Stimulated activated CD8-positive, alpha-beta memory T cell treated with anti-CD3 and anti-CD28 coated beads, Interleukin-15, amount 100 ng/mL, for 1 hour (primary cell): Measurements from ENCODE around the gene CLPTM1.
A peak's percentile ranks its signal among the peaks of the same experiment; 100 is the strongest.

Source experiments
- DNase-seq: peaks from one replicate; pipeline ENCODE4 v3.0.0-alpha.2; 2020; ENCODE audit warnings: low read depth

The CLPTM1 gene

DNA sequence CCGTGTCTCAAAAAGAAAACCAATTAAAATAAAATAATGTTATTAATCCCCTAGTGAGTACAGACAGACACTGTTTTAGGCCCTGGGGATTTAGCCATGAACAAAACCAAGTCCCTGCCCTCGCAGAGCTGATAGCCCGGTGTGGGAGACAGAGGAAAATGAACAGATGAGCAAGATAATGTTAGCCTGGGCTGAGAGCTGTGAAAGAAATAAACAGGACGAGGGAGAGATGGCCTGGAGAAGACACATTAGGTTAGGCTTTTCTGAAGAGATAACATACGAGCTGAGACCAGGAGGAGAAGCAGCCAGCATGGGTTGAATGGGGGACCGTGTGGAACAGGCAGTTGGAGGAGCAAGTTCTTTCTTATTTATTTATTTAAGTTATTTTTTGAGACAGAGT is 55.1 kb downstream of the CLPTM1 start:
- DNase-seq, result no peak

DNA sequence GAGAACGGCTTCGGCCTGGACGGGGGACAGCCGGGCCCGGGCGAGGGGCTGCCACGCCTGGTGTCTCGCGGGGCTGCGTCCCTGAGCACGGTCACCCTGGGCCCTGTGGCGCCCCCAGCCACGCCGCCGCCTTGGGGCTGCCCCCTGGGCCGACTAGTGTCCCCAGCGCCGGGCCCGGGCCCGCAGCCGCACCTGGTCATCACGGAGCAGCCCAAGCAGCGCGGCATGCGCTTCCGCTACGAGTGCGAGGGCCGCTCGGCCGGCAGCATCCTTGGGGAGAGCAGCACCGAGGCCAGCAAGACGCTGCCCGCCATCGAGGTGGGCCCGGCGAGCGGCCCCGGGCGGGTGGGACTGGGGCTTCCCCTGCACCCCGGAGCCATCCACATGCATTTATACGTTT is 56.8 kb downstream of the CLPTM1 start:
- no peak for DNase-seq

DNA sequence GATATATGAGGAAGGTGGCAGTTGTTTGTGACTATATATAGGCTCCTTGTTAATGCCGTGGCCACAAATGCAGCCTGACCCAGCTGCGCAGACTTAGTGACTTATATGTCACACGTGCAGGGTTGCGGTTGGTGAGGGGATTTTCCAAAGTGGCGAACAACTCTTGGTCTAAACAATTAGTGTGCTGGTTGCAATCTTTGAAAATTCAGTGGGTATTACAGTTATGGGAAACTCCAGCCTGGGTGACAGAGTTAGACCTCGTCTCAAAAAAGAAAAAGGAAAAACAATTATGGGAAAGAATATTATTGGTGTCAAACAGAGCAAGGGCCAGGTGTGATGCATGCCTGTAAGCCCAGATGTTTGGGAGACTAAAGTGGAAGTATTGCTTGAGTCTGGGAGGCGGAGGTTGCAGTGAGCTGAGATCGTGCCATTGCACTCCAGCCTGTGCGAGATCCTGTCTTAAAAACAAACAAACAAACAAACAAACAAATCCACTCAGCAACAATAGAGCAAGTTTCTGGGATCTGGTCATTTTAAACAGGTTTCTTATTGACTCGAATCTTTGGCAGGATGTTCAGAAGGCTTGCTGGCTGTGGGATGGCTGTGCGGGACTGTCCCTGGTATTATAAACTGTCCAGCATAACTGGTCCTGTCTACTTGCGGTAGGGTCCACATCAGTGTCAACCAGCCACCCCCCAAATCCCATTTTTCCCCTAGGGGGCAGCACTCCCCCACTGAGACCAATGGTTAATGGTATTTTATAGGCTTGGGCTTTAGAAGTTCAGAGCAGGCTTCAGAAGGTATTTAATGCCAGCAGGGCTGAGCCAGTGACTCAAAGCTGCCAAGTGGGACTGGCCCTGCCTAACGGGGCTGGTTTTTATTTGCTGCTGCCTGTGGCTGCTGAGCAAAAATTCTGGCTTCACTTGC is 61.5 kb downstream of the CLPTM1 start:
- DNase-seq, result peak; percentile 51

DNA sequence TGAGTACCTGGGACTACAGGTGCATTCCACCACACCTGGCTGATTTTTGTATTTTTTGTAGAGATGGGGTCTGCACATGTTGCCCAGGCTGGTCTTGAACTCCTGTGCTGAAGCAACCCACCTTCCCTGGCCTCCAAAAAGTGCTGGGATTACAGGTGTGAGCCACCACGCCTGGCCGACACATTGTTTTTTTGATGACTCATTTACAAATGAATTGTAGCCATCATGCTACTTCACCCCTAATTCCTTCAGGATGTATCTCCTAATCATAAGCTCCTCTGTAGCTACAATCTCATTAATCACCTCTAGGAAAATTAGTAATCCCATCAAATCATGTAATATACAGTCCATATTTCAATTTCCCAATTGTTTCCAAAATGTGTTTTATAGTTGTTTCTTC is 64.0 kb downstream of the CLPTM1 start:
- no peak for DNase-seq

DNA sequence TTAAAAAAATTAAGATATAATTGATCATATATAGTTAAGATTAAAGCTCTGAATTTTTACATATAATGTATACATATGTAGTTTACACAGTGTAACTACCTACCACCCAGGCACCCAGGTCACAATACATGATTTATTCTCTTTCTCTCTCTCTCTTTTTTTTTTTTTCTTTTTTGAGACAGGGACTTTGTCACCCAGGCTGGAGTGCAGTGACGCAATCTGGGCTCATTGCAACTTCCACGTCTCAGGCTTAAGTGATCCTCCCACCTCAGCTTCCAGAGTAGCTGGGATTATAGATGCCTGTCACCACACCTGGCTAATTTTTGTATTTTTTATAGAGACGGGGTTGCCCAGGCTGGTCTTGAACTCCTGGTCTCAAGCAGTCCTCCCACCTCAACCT is 64.9 kb downstream of the CLPTM1 start:
- DNase-seq, result no peak

DNA sequence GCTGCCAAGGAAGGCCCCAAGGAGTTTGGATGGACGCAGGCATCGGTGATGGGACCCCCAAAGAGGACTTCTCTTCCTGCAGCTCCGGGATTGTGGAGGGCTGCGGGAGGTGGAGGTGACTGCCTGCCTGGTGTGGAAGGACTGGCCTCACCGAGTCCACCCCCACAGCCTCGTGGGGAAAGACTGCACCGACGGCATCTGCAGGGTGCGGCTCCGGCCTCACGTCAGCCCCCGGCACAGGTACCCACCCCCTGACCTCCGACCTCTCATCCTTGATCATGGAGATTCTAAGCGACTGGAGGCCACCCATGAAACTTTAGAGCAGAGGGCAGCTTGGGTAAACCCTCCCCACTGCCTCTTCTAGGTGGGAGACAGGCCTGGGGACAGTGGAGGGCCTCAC is 66.8 kb downstream of the CLPTM1 start:
- DNase-seq, result no peak

DNA sequence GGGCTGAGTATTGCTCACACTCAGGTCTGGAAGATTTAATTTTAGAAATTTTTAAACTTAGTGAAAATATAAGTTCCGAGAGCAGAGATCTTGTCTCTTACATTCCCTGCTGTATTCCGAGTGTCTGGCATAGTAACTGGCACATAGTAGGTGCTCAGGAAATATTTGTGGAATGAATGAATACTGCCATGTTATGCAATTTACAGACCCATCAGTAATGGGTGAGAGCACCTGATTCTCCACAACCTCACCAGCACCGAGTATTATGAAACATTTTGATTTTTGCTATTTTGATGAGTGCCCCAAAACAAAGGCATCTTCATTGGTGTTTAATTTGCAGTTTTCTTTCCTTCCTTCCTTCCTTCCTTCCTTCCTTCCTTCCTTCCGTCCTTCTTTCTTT is 67.9 kb downstream of the CLPTM1 start:
- DNase-seq, result no peak

DNA sequence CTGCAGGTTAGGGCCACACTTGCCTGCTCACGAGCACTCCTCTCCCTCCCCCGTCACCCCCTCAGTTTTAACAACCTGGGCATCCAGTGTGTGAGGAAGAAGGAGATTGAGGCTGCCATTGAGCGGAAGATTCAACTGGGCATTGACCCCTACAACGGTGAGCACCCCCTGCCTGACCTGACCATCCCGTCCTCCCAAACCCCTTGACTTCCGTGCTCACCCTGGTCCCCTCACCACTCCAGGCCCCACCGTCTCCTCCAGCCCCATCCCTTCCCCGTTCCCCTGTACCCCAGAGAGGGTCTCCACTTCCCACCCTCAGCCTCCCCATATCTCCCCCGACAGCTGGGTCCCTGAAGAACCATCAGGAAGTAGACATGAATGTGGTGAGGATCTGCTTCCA is 70.1 kb downstream of the CLPTM1 start:
- DNase-seq, result no peak

DNA sequence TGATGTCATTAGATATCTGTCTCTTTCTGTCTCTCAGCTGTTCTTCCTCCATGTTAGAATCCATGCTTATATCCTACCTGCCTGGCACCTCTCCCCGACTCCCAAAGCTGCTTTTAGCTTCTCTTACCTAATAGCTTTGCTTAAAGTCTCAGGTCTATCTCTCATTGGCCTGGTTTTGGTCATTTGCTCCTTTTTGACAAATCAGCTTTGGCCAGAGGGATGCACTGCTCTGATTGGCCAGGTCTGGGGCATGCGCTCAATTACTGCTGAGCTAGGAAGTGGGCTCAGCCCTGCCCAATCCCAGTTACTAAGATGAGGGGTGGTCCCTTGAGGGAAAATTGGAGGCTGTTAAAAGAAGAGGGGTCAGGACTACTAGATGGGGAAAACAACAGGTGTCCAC is 72.2 kb downstream of the CLPTM1 start:
- no peak for DNase-seq

DNA sequence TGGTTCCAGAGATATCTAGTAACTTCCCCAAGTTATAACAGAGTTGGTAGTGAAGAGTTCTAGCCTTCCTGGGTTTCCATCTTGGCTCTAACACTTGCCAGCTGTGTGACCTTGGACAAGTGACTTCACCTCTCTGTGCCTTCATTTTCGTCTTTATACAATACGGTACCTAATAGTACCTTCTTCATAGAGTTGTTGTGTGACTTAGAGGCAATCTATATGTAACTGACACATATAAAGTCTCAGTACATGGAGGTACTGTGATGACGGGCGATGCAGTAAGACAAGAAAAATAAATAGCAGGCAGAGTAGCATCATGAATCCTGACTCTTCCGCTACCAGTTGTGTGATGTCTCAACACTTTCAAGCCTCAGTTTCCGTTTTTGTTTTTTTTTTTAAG is 75.6 kb downstream of the CLPTM1 start:
- DNase-seq, result no peak

DNA sequence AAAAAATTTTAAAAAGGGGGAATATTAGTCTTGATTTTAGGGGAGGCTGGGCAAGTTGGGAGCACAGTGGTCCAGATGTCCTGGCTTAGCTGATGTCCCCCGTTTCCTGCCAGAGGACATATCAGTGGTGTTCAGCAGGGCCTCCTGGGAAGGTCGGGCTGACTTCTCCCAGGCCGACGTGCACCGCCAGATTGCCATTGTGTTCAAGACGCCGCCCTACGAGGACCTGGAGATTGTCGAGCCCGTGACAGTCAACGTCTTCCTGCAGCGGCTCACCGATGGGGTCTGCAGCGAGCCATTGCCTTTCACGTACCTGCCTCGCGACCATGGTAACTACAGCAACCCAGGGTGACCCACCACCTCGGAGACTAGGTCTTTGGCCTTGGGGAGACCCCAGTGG is 77.2 kb downstream of the CLPTM1 start:
- DNase-seq, result no peak

DNA sequence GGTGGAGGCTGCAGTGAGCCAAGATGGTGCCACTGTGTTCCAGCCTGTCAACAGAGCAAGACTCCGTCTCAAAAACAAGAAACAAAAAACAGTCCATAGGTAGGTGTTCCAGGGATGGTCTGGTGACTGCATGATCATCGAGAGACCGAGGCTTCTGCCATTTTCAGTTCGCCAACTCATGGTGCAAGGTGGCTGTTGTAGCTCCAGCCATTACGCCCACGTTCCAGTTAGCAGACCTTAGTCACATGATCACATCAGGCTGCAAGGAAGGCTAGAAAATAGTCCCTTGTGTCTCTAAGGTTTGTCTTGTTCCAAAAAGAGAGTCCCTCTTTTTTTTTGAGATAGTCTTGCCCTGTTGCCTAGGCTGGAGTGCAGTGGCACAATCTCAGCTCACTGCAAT is 80.6 kb downstream of the CLPTM1 start:
- DNase-seq, result no peak

DNA sequence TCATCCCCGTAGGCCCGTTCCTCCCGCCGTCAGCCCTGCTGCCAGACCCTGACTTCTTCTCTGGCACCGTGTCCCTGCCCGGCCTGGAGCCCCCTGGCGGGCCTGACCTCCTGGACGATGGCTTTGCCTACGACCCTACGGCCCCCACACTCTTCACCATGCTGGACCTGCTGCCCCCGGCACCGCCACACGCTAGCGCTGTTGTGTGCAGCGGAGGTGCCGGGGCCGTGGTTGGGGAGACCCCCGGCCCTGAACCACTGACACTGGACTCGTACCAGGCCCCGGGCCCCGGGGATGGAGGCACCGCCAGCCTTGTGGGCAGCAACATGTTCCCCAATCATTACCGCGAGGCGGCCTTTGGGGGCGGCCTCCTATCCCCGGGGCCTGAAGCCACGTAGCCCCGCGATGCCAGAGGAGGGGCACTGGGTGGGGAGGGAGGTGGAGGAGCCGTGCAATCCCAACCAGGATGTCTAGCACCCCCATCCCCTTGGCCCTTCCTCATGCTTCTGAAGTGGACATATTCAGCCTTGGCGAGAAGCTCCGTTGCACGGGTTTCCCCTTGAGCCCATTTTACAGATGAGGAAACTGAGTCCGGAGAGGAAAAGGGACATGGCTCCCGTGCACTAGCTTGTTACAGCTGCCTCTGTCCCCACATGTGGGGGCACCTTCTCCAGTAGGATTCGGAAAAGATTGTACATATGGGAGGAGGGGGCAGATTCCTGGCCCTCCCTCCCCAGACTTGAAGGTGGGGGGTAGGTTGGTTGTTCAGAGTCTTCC is 82.4 kb downstream of the CLPTM1 start:
- DNase-seq, result no peak

DNA sequence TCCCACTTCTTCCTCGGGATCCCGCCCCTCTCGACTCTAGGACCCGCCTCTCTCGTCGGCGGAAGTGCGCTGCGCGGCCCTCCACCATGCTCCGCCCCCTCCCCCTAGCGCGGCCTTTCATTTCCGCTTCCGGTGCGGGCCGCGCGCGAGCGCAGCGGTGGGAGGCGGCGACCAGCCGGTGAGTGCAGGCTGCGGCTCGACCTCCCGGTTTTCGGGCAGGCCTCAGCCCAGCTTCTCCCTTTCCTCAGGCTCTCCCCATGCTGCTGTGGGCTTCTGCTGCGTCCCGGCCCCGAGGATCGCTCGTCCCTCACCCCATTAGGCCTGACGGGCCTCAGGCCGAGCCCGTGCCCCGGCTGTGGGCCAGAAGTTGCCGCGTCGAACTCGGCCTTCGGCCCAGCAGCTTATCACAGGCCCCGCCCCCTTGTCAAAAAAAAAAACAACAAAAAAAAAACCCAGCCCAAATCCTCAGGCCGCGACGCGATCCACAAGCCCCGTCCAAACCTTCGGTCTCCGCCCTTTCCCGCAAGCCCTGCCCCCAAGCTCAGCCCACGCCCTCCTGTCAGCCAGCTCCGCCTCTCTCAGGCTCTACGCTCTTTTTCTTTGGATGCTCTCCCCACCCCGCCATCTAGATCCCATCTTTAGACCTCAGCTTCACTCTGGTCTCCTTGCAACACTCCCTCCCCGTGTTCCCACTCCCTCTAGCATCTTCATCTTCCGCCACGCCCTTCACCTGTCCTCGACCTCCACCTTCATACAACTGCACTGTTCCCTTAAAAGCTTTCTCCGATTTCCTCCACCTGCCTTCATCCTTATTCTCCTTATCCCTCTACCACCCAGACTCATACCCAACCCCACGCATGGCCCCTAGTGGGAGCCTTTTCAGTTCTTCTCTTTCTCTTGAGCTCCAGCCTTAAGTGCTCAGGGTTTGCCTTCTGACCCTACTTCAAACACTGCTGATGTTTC is 84.0 kb downstream of the CLPTM1 start, which contains the start of gene CLASRP:
TSS of gene CLASRP (plus strand) at position 115 of the 963 bp plus-strand sequence. CDS start 1,168 bp downstream, outside the sequence.
- peak; percentile 74 for DNase-seq

DNA sequence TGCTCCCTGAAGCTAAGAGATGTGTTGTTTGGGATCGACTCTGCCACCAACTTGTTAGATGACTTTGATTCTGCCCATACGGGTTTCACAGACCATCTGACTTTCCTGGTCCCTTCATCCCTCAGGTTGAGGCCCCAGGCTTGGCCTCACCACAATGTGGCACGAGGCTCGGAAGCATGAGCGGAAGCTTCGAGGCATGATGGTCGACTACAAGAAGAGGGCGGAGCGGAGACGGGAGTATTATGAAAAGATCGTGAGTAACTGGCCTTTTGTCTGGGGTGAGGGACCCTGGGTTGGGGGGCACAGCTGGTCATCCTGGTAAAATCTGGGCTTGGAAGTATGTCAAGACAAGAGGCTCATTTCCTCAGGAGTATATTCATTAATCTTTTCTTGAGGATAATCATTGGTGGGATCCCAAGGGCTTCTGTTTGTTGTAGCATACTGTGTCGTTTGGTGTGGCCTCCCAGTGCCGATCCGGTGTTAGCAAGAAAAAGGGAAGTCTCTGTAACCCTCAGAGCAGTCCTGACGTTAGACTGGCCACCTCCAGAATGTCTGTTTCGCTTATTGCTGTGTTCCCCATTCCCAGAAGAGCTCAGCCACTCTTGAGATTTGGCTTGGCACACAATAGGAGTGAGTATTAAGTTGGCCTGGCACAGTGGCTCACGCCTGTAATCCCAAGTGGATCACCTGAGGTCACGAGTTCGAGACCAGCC is 85.0 kb downstream of the CLPTM1 start:
- DNase-seq, result no peak

DNA sequence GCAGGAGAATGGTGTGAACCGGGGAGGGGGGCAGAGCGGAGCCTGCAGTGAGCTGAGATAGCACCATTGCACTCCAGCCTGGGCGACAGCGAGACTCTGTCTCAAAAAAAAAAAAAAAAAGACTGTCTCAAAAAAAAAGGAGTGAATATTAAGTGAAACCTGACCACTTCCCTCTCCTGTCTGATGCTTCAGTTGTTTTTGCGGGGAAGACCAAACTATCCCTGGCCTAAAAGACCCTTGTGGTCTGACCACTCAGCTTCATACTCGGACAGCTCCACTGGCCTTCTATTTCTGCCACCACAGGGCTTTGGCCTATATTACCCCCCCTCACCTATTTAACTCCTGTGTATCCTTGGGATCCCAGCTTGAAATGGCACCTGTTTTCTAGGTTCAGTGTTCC is 85.9 kb downstream of the CLPTM1 start:
- DNase-seq, result no peak
